ENCODE results near the gene RNF225.
"Not testable (repeated sequence)": the region's sequence is repeated elsewhere in the genome, so short reads cannot be mapped to it uniquely, and the experiment has no call there.

RNF225 gene

GRCh38 chr19:58395220-58395978 is at the start of gene RNF225:
Gene RNF225 (plus strand): TSS chr19:58395656. CDS start chr19:58396090, 434 bp downstream.
- no peak for DNase-seq

DNA sequence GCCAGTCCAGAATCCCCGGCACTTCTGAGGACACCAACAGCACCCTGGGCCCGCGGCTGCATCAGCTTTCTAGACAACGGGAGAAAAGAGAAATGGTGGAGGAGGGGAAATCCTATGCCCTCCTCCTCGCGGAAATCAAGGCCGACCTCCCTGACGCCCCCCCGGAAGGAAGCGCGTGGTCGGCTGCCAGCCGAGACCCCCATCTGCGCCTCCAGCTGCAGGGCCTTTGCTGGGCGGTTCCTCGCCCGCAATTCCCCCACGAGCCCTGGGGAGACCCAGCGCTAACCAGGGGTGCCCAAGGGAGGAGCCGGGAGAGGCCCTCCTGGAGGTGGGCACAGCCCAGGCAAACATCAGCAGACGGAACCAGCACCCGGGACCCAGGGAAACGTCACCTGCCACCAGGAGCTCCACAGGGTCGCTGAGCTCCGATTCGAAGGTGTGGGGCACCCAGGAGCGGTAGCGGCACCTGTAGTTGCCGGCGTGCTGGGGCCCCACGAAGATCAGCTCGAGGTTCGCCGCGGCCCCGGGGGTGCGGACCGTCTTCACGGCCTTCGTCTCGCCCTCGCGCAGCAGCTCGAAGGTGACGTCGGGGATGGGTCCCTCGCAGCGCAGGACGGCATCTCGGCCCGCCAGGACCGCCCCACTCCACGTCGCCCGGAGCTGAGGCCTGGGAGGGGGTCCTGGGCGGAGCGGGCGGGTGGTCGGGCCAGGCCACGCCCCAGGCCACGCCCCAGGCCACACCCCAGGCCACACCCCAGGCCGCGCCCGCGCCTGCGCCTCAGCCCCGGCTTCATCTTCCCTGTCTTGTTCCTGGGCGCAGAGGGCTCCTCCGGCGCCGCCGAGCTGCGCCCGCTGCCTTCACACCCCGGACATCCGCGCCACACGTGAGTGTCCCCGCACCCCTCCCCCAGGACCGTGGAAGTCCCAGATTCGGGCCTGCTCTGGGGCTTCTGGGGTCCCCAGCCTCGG is 48.2 kb upstream of the RNF225 start:
- DNase-seq, result peak; percentile 76

DNA sequence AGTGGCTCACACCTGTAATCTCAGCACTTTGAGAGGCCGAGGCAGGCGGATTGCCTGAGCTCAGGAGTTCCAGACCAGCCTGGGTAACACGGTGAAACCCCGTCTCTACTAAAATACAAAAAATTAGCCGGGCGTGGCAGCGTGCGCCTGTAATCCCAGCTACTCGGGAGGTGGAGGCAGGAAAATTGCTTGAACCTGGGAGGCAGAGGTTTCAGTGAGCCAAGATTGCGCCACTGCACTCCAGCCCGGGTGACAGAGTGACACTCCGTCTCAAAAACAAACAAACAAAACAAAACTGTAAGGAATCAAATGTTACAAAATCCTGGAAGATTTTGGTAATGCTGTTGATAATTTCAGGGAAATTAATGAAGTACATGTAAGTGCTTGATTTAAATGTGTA is 47.4 kb upstream of the RNF225 start:
- DNase-seq, result not testable (repeated sequence)

DNA sequence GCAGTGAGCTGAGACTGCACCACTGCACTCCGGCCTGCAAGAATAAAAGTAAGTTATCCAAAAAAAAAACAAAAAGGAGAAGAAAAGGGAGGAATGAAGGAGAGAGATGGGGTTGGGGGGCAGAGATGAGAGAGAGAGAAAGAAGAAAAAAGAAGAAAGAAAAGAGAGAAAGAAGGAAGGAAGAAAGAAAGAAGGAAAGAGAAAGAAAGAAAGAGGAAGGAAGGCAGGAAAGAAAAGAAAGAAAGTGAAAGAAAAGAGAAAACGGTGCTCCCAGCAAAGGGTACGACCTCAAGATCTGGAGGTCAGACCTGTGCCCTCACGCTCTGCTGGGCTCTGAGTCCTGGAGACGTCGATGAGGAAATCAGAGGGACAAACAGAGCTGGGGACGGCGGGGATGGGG is 45.9 kb upstream of the RNF225 start:
- no peak for DNase-seq

DNA sequence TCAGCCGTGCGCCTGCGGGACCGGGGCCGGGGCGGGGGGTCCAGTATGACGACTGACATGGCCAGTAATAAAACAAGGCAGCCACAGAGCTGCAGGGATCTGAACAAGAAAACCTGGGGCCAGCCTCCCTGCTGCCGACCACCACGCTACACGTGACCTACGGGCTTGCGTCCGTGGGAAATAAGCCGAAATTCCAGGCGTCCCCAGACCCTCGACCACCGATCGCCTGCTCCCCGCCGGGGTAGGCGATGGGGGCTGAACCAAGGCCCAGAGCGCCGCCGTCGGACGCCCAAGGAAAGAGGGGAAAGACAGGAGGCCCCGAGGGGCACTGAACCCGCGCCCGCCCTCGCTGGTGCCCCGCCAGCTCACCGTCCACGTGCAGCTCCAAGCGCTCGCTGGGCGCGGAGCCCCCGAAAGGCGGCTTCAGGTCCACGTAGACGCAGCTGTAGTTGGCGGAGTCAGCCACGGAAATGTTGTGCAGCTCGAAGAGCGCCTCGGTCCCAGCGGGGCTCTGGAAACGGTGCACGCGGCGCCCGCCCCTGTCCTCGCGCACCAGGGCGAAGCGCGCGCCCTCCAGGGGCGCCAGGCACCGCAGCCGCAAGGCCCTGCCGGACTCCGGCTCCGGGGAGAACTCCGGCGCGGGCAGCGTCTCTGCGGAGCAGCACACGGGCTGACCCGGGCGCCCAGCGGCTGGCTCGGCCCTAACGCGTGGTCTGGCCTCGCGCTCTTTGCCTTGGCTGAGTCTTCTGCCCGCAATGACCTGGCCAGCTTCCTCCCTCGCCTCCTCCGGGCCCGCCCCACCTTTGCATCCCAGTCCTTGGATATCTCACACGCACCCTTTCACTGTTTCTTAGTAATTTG is 45.2 kb upstream of the RNF225 start:
- no peak for DNase-seq

- DNase-seq, result no peak
Observed at GRCh38 chr19:58350871-58351557, 44.4 kb upstream of the RNF225 start.

- DNase-seq, result no peak
Observed at GRCh38 chr19:58351558-58351878, 43.9 kb upstream of the RNF225 start.

DNA sequence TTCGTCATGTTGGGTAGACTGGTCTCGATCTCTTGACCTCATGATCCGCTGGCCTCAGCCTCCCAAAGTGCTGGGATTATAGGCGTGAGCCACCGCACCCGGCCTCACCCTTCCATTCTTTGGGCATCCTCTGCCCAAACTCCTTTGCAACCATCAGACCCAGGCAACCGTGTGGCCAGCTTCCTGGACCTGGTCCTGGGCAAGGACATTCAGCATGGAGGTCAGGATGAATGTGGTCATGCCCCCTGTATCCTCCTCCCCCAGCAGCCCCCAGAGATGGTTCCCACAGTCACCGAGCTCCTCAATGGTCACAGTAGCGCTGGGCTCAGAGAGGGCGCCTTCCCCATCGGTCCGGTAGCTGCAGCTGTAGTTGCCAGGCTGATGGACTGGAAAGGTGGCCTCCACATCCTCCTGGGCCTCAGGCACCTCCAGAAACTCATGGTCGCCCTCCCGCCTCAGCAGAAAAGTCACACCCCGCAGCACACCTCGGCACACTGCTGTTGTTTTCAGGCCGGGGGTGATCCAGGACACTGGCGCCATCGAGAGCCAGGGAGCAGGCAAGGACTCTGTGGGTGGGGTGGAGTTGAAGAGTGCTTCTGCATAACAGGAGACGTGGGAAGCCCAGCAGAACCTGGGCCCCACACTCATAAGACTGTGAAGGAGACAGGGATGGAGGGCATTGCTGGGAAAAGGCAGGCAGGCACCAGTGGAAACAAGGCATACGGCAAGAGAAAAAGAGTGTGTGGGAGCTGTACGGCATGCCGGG is 43.3 kb upstream of the RNF225 start:
- DNase-seq, result no peak

DNA sequence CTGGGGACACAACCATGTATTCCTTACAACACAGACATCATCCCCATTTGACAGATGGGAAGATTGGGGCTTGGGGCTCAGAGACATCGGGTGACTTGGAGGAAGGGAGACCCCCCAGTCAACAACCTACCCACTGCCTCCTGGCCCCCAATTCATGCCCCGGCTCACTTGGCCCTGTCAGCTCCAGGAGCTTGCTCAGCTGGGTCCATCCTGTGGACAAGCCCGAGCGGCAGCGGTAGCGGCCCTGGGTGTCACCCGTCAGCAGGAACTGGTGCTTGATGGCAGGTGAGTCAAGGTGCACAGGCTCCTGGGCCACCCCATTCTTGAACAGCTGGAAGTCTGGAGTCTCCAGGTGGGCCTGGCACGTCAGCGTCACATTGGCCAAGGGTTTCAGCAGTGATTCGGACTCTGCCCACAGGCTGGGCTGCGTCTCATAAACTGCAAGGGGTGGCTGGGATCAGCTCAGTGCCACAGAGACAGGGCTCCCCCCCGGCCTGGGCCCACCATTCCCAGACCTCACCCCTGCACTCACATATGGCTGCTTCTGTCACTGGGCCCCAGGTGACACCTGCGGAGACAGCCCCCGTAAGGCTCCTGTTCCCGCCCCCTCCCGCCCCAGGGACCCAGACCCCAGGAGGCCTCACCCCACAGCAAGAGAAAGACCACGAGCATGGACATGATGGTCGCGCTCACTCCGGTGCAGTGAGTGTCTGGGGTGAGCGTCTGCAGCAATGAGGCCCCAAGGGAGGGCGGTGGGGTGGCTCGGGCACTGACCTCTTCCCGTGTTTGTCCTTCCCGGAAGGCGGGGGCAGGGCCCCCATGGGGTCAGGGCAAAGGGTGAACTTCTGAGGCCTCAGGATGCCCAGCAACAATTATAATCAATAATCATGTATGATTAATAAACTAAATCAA is 42.4 kb upstream of the RNF225 start, which contains the start of gene A1BG:
A1BG (minus strand) TSS at position 733 of the 912 bp plus-strand sequence; CDS start at position 678, 55 bp downstream.
- no peak for DNase-seq

GRCh38 chr19:58353717-58354477 is 41.6 kb upstream of the RNF225 start:
- DNase-seq, result no peak

GRCh38 chr19:58354478-58355030 is 40.9 kb upstream of the RNF225 start:
- no peak for DNase-seq

DNA sequence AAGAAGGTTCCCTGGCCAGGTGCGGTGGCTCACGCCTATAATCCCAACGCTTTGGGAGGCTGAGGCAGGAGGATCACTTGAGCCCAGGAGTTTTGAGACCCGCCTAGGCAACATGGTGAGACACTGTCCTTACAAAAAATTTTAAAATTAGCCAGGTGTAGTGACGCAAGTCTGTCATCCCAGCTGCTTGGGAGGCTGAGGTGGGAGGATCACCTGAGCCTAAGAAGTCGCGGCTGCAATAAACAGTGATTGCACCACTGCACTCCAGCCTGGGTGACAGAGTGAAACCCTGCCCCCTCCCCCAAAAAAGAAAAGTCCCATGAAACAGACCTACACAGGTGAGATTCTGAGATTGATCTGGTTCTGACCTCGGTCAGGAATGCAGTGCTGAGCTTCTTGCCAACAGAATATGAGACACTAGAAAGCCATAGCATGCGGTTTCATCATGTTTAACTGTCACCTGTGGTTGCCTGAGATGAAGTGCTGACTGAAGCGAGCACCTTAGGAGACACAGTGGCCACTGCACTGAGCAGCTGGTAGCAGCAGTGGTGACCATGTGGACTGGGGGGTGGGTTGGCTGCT is 40.1 kb upstream of the RNF225 start:
- DNase-seq, result no peak

DNA sequence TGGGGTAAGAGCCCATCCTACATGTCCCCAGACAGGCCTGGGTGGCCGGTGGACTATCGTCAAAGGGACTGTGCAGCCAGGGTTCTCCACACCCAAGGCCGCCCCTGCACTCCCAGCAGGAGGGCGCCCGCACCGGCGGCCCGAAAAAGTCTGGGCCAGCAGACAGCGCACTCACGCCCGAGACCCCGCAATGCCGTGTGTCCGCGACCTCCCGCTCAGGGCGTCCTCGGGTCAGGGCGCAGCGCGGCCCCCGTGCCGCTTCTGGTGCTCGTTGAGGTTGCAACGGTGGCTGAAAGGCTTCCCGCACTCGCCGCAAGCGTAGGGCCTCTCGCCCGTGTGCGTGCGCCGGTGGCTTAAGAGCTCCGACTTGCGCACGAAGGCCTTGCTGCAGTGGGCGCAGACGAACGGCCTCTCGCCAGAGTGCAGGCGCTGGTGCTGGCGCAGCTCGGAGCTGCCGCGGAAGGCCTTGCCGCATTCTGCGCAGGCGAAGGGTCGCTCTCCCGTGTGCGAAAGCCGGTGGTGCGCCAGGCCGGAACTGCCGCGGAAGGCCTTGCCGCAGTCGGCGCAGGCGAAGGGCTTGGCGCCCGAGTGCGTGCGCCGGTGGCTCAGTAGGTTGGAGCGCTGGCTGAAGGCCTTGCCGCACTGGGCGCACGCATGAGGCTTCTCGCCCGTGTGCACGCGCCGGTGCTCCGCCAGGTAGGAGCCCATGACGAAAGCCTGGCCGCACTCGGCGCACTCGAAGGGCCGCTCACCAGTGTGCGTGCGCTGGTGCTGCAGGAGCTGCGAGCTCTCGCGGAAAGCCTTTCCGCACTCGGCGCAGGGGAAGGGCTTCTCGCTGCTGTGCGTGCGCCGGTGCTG is 39.3 kb upstream of the RNF225 start:
- DNase-seq, result peak; percentile 47

- DNase-seq, result no peak
Observed at GRCh38 chr19:58356766-58357480, 38.5 kb upstream of the RNF225 start.

- no peak for DNase-seq
Observed at GRCh38 chr19:58357481-58358145, 37.8 kb upstream of the RNF225 start.

GRCh38 chr19:58361900-58362271 is 33.6 kb upstream of the RNF225 start:
- DNase-seq, result peak; percentile 21

All from CD4-positive, alpha-beta T cell treated with Interleukin-6 for 4 hours (primary cell).